Upper lobe of left lung (tissue), 4 donors: ENCODE results near the gene TMEM256.

ENCODE experiments used
- EP300 ChIP-seq, 4 donors: sonication (generic); formaldehyde crosslinking; IDR thresholded peaks; one replicate each; pipeline ENCODE4 v1.5.1; 2017; ENCODE audit warnings: antibody characterized with exemption in 4 of 4, control low read depth in 2 of 4
- POLR2A ChIP-seq, 4 donors: fragments of 450-650 bp; IDR thresholded peaks; one replicate each; pipeline ENCODE4 v1.5.1; 2016 to 2017; ENCODE audit warnings: antibody characterized with exemption in 4 of 4, mild to moderate bottlenecking in 2 of 4
- POLR2AphosphoS5 ChIP-seq, 2 donors: sonication (generic); formaldehyde crosslinking; IDR thresholded peaks; one replicate each; pipeline ENCODE4 v1.5.1; 2017; ENCODE audit warnings: antibody characterized with exemption in 2 of 2
- TF ChIP-seq, protein P1 (sequence below), 6 experiments: fragments of 450-650 bp in 4 of 6; fragments of 200-600 bp in 2 of 6; sonication (generic) in 2 of 6; IDR thresholded peaks; one replicate each; pipeline ENCODE4 v1.5.1; 2016 to 2019; ENCODE audit warnings: antibody characterized with exemption in 6 of 6

DNA sequence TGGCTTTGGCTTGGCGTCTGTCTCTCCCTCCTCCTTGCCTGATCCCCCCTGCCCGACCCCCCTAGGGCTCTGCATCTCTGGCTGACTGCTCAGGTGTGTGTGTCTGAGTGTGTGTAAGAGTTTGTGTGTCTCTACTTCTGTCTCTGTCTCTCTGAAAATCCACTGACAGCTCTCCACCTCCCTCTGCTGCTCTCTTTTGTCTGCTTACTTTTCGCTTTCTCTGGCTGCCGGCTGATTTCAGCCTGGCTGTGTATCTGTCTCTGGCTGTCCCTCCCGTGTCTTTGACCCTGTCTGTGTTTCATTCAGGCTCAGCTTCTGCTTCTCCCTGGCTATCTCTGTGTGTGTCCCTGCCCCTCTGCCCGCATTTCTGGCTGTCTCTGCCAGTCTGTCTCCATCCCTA is 12.4 kb upstream of the TMEM256 start:
- TF ChIP-seq, protein P1, sequence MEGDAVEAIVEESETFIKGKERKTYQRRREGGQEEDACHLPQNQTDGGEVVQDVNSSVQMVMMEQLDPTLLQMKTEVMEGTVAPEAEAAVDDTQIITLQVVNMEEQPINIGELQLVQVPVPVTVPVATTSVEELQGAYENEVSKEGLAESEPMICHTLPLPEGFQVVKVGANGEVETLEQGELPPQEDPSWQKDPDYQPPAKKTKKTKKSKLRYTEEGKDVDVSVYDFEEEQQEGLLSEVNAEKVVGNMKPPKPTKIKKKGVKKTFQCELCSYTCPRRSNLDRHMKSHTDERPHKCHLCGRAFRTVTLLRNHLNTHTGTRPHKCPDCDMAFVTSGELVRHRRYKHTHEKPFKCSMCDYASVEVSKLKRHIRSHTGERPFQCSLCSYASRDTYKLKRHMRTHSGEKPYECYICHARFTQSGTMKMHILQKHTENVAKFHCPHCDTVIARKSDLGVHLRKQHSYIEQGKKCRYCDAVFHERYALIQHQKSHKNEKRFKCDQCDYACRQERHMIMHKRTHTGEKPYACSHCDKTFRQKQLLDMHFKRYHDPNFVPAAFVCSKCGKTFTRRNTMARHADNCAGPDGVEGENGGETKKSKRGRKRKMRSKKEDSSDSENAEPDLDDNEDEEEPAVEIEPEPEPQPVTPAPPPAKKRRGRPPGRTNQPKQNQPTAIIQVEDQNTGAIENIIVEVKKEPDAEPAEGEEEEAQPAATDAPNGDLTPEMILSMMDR (IDR thresholded peaks at IDR 0.05): no peak
- TF ChIP-seq POLR2A (IDR thresholded peaks at IDR 0.05) (no peak), POLR2AphosphoS5 (IDR thresholded peaks at IDR 0.05) (no peak), EP300 (IDR thresholded peaks at IDR 0.05) (no peak)
